Central memory CD8-positive, alpha-beta T cell (primary cell): ENCODE results near the gene KRTDAP.
"Not testable (repeated sequence)": the region's sequence is repeated elsewhere in the genome, so short reads cannot be mapped to it uniquely, and the experiment has no call there.

Source experiments
- ATAC-seq: fragments of 150-1000 bp; cut with Tn5 transposase; replicated peaks from 2 replicates; pipeline ENCODE4 v1.10.0; 2022; ENCODE audit warnings: mild to moderate bottlenecking, moderate FRiP score, moderate number of reproducible peaks; ENCODE audit not compliant: poor library complexity, severe bottlenecking; ENCODE audit errors: extremely low read depth
- DNase-seq, 2 donors: peaks; one replicate each; pipeline ENCODE4 v3.0.0; 2021; ENCODE audit warnings: low spot score in 2 of 2
- H3K27ac Mint-ChIP-seq: one replicate; pipeline ENCODE4 v1.8.0; 2022; ENCODE audit warnings: low read depth, mild to moderate bottlenecking, moderate library complexity, mixed read lengths
- H3K27me3 Mint-ChIP-seq: one replicate; pipeline ENCODE4 v1.8.0; 2022; ENCODE audit warnings: mixed read lengths
- H3K36me3 Mint-ChIP-seq: one replicate; pipeline ENCODE4 v1.8.0; 2022; ENCODE audit warnings: mild to moderate bottlenecking, moderate library complexity, mixed read lengths; ENCODE audit not compliant: insufficient read depth
- H3K4me1 Mint-ChIP-seq: one replicate; pipeline ENCODE4 v1.8.0; 2022; ENCODE audit warnings: mixed read lengths
- H3K4me3 Mint-ChIP-seq: one replicate; pipeline ENCODE4 v1.8.0; 2022; ENCODE audit warnings: mild to moderate bottlenecking, moderate library complexity, mixed read lengths
- H3K9me3 Mint-ChIP-seq: one replicate; pipeline ENCODE4 v1.8.0; 2022; ENCODE audit warnings: mixed read lengths

KRTDAP gene

DNA sequence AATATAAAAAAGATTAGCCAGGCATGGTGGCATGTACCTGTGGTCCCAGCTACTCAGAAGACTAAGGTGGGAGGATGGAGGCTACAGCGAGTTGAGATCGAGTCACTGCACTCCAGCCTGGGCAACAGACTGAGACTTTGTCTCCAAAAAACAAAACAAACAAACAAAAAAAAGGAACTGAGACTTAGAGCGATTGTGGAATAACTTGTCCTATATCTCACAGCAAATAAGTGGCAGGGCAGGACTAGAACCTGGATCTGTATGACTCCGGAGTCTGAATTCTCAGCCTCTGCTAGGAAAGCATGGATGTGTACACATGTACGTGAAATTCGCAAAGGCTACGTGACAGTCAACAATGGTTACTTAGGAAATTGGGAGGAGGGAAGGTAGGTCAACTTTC is 20.1 kb downstream of the KRTDAP start:
- H3K4me1 Mint-ChIP-seq: no peaks in the 10 kb centered on the region
- no peaks in the 10 kb centered on the region for H3K27me3 Mint-ChIP-seq
- DNase-seq: no peak
- H3K4me3 Mint-ChIP-seq: no peak overlapping the region
- no peak overlapping the region for H3K27ac Mint-ChIP-seq
- no peaks in the 10 kb centered on the region for H3K9me3 Mint-ChIP-seq
- H3K36me3 Mint-ChIP-seq: peaks cover 2% of the 10 kb centered on the region
- ATAC-seq: no peak

DNA sequence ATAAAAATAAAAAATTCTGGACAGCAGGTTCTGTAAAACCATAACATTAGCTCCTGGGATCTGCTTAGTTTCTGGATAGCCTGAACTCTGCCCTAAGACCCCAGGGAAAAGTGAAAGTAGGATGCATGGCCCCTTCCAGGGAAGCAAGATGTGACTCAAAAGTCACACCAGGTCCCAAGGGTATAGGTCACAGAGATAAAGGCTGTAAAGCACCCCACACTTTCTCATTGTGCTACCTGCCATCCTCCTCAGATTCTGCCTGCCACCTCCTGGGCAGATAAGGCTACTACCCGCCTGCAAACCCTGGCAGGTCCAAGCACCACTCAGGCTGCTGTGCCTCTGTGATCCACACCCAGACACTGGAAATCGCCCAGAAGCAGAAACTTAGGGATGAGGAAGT is 21.6 kb downstream of the KRTDAP start:
- Mint-ChIP-seq H3K27me3 (no peaks in the 10 kb centered on the region), H3K4me3 (no peak overlapping the region), H3K27ac (no peak overlapping the region), H3K9me3 (no peaks in the 10 kb centered on the region), H3K36me3 (peaks cover 2% of the 10 kb centered on the region), H3K4me1 (peaks cover 8% of the 10 kb centered on the region)
- ATAC-seq (peak; percentile 98), DNase-seq (peak; percentile 51 to 62)

DNA sequence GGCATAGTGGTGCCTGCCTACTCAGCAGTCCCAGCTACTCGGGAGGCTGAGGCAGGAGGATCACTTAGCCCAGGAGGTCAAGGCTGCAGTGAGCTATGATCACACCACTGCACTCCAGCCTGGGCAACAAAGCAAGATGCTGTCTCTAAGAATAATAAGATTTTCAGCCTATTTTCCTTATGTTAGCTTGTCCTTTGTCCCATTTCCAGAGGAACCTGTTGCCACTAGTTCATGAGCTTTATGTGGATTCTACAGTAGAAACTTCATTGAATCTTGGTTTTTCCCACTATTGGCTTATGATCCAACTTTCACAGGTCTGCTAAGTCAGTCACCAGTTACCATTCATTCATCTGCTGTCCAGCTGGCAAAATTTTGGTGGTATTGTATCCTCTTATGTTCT is 24.0 kb downstream of the KRTDAP start:
- Mint-ChIP-seq H3K27me3 (no peaks in the 10 kb centered on the region), H3K36me3 (peaks cover 5% of the 10 kb centered on the region), H3K9me3 (no peaks in the 10 kb centered on the region), H3K27ac (no peak overlapping the region), H3K4me3 (no peak overlapping the region), H3K4me1 (peaks cover 23% of the 10 kb centered on the region)
- DNase-seq (no peak), ATAC-seq (no peak)

DNA sequence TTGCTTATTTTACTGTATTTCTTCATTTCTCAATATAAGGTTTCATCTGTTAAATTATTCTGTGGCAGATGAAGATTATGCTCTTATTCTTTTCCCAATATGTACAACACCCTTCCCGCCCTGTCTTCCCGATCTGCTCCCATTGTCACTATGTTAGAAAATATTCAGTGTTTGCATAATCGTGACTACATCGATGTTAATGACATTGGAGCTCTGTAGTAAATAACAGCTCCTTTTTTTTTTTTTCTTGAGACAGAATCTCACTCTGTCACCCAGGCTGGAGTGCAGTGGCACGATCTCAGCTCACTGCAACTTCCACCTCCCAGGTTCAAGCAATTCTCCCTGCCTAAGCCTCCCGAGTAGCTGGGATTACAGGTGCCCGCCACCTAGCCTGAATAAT is 27.3 kb downstream of the KRTDAP start:
- Mint-ChIP-seq H3K4me1 (peaks cover 29% of the 10 kb centered on the region), H3K27ac (peak overlapping the region; percentile 94), H3K4me3 (peak overlapping the region; percentile 73)
- not testable (repeated sequence) for H3K36me3 Mint-ChIP-seq, H3K27me3 Mint-ChIP-seq, H3K9me3 Mint-ChIP-seq, DNase-seq
- peak; percentile 69 for ATAC-seq

DNA sequence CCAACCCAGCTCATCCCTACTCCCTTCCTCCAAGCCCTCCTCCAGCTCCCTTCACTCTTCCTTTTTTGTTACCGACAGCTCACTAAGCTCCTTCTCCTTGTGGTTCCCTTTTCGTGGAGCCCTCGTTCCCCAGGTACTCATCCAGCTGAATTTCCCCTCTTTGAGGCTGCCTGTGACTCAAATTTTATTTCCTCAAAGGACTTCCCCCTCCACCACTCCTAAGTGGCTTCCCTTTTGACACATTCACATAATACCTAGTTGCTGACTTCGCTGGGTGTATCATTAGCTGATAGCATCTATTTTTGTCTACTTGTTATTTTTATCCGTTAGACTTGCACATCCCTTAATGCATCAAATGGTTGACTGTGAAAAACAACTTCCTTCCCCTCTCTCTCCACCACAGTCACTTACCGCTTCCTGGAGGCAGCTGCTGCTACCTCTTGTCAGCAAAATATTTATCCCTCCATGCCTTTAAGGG is 27.7 kb downstream of the KRTDAP start:
- Mint-ChIP-seq H3K9me3 (no peaks in the 10 kb centered on the region), H3K4me1 (peaks cover 29% of the 10 kb centered on the region), H3K27ac (peak overlapping the region; percentile 94), H3K4me3 (peak overlapping the region; percentile 73), H3K27me3 (no peaks in the 10 kb centered on the region), H3K36me3 (peaks cover 5% of the 10 kb centered on the region)
- ATAC-seq: peak; percentile 97
- peak in 1 of 2 donors; percentile 73 for DNase-seq

DNA sequence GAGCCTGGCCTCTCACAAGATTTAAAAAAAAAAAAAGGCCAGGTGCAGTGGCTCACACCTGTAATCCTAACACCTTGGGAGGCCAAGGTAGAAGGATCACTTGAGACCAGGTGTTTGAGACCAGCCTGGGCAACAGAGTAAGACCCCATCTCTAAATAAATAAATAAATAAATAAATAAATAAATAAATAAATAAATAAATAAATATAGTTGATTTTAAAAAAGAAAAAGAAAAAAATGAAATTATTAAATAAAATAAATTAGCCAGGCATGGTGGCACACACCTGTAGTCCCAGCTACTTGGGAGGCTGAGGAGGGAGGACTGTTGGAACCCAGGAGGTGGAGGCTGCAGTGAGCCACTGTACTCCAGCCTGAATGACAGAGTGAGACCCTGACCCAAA is 28.5 kb downstream of the KRTDAP start:
- DNase-seq, H3K4me3 Mint-ChIP-seq: not testable (repeated sequence)
- H3K27ac Mint-ChIP-seq: peak overlapping the region; percentile 94

DNA sequence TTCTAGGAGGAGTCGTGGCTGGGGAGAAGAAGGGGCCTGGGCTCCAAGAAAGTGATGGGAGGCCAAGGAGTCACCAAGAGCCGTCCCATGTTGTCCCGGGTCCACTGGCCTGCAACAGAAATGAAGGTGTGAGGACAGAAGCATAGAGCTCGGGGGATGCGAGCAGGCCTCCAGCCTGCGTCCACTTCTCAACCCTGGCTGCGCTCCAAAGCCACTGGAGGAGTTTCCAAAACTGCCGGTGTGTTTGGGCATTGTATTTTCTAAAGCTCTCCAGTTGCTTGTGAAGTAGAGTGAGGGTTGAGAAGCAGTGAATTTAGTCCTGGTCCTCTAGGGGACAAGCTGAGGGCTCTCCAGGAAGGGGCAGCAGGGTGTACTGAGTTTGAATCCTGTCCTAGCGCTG is 29.2 kb downstream of the KRTDAP start:
- ATAC-seq: no peak
- H3K4me3 Mint-ChIP-seq: no peak overlapping the region
- peaks cover 5% of the 10 kb centered on the region for H3K36me3 Mint-ChIP-seq
- peak overlapping the region; percentile 32 for H3K27ac Mint-ChIP-seq
- no peaks in the 10 kb centered on the region for H3K27me3 Mint-ChIP-seq
- H3K9me3 Mint-ChIP-seq: no peaks in the 10 kb centered on the region
- no peak for DNase-seq
- peaks cover 29% of the 10 kb centered on the region for H3K4me1 Mint-ChIP-seq

More for the DNA sequence above, 28.5 kb downstream of the KRTDAP start:
- not testable (repeated sequence) for H3K36me3 Mint-ChIP-seq, H3K27me3 Mint-ChIP-seq, ATAC-seq, H3K9me3 Mint-ChIP-seq
- H3K4me1 Mint-ChIP-seq: peaks cover 29% of the 10 kb centered on the region

DNA sequence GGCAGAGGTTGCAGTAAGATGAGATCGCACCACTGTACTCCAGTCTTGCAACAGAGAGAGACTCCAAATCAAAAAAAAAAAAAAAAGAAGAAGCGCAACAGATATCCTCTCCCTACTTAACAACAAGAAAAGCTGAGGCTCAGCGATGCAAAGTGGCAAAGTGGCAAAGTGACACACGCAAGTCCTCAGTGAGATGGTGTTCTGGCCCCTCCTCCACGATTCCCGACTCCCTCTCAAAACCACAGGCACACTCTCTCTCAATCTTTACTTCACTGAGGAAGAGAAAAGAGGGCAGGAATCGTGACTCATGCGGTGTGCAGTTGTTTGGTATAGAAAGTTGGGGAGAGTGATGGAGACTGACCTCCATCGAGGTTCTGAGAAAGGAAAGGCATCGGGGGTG is 29.7 kb downstream of the KRTDAP start:
- no peak for DNase-seq
- Mint-ChIP-seq H3K4me1 (peaks cover 33% of the 10 kb centered on the region), H3K27ac (peak overlapping the region; percentile 32), H3K9me3 (no peaks in the 10 kb centered on the region), H3K27me3 (no peaks in the 10 kb centered on the region), H3K4me3 (no peak overlapping the region), H3K36me3 (peaks cover 5% of the 10 kb centered on the region)
- no peak for ATAC-seq

DNA sequence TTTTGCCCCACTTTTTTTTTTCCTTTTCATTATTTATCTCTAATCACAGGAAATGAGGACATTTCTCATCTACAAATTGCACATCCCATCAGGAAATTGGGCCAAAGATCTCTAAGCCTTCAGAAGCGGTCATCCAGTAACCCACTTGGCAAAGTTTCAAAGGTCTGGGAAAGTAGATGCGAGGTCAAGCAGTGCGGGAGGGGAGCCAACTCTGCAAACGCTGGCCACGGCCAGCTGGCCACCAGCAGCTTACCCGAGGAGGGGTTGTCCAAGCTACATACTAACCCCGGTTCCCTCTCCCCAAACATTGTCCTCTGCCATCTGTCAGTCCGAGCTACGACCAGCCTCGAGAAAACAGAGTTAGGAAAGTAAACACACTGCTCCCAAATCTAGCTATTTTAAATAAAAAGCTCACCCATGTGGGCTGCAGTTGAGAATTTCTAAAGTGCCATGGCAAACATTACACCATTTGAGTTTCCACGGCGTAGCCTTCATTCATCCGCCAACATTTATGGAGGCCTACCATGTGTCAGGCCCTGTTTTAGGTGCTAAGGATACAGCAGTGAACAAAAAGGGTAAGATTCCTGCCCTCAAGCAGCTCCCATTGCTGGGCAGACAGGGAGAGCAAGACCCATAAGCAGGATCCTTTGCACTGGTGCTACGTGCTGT is 30.7 kb downstream of the KRTDAP start:
- ATAC-seq: no peak
- no peak overlapping the region for H3K27ac Mint-ChIP-seq
- no peaks in the 10 kb centered on the region for H3K27me3 Mint-ChIP-seq
- no peak for DNase-seq
- H3K4me1 Mint-ChIP-seq: peaks cover 35% of the 10 kb centered on the region
- H3K4me3 Mint-ChIP-seq: no peak overlapping the region
- H3K9me3 Mint-ChIP-seq: no peaks in the 10 kb centered on the region
- H3K36me3 Mint-ChIP-seq: peaks cover 5% of the 10 kb centered on the region

DNA sequence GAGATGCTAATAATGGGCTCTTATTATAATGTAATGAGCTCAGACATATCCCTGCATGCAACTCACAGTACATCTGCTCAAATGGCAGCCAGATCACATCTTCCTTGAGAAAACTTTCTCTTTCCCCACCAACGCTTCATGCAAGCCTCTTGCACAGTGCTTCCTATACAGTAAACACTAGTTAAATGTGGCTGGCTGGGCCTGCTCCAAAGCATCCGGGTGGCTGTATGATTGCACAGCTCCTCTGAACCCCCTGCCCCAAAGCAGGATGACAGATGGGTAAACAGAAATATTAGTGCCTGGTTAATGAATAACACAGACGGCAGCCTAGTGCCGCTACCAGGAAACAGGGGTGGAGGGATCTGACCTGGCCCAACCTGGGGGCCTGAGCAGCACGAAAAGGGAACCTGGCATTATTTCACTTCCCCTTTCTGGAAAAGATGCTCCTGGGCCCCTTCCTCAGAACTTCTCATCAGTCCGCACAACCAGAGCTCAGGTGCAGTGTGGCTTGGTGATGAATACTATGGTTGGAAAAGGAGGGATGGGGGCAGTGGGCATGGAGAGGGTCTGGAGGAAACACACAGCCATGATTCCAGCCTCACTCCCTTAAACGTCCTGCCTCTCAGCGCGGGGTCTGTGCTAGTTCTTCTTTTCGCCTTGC is 31.4 kb downstream of the KRTDAP start:
- H3K4me1 Mint-ChIP-seq: peaks cover 29% of the 10 kb centered on the region

DNA sequence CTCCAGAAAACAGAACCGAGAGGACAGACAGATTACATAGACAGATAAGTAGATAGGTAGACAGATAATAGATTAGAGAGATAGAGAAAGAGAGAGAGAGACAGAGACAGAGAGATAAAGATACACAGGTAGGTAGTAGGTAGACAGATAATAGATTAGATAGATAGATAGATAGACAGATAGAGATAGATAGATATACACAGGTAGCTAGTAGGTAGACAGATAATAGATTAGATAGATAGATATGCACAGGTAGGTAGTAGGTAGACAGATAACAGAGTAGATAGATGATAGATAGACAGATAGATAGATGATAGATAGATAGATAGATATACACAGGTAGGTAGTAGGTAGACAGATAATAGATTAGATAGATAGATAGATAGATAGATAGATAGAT is 32.1 kb downstream of the KRTDAP start:
- peaks cover 24% of the 10 kb centered on the region for H3K4me1 Mint-ChIP-seq
- peaks cover 5% of the 10 kb centered on the region for H3K36me3 Mint-ChIP-seq
- no peaks in the 10 kb centered on the region for H3K27me3 Mint-ChIP-seq
- DNase-seq (no peak), ATAC-seq (no peak)
- no peaks in the 10 kb centered on the region for H3K9me3 Mint-ChIP-seq
- no peak overlapping the region for H3K27ac Mint-ChIP-seq
- H3K4me3 Mint-ChIP-seq: no peak overlapping the region

More for the DNA sequence above, 31.4 kb downstream of the KRTDAP start:
- Mint-ChIP-seq H3K4me3 (no peak overlapping the region), H3K27me3 (no peaks in the 10 kb centered on the region), H3K36me3 (peaks cover 5% of the 10 kb centered on the region), H3K9me3 (no peaks in the 10 kb centered on the region), H3K27ac (no peak overlapping the region)
- DNase-seq: no peak
- ATAC-seq: no peak

DNA sequence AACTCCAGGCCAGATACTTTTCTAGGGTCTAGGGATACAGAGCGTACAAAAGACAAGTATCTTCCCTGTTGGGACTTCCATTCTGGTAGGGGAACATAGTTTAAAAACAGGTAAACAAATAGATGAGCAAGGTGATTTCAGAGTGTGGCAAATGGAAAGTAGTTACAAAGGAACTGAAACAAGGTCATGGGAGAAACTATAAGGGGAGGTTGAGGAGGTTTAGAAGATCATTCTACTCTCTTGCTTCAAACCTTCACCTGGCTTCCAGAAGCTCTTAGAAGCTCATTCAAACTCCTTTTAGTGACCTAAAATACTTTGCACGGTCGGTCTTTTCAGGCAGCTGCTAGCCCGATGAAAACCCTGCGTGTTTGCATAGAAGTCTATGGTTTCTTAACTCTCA is 33.1 kb downstream of the KRTDAP start:
- Mint-ChIP-seq H3K4me1 (peaks cover 24% of the 10 kb centered on the region), H3K27ac (no peak overlapping the region), H3K36me3 (peaks cover 2% of the 10 kb centered on the region), H3K4me3 (no peak overlapping the region), H3K9me3 (no peaks in the 10 kb centered on the region), H3K27me3 (no peaks in the 10 kb centered on the region)
- DNase-seq (no peak), ATAC-seq (no peak)

DNA sequence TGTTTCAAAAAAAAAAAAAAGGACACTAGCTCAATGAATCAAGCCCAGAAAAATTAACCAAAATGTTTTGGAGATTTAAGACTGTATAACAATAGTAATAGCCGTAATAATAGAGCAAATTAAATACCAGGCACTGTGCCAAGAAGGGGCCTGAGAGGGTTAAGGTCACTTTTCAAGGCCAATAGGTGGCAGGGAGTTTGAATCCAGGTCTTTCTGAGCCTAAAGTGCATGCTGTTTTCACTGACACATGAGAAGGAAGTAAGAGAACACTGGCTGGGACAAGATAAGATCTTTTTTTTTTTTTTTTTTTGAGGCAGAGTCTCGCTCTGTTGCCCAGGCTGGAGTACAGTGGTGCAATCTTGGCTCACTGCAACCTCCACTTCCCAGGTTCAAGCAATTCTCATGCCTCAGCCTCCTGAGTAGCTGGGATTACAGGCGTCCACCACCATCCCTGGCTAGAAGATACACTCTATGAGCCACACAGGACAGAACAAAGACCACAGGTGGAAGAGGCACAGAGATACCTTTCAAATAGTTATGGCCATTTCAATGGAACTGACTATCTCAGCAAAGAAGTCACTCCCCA is 34.6 kb downstream of the KRTDAP start:
- no peak overlapping the region for H3K27ac Mint-ChIP-seq
- no peaks in the 10 kb centered on the region for H3K36me3 Mint-ChIP-seq
- no peaks in the 10 kb centered on the region for H3K9me3 Mint-ChIP-seq
- no peaks in the 10 kb centered on the region for H3K27me3 Mint-ChIP-seq
- DNase-seq: no peak
- no peak for ATAC-seq
- H3K4me3 Mint-ChIP-seq: no peak overlapping the region
- H3K4me1 Mint-ChIP-seq: peaks cover 33% of the 10 kb centered on the region
